IMR-90 (cell line): ENCODE results near the gene ACSL6. TPM values are rescaled to one million over a fixed set of nuclear protein-coding genes. Genes with fewer than 3 reads are reported as not detected.

ENCODE experiments used
- ATAC-seq: fragments of 200-7000 bp; cut with Tn5 transposase; 2 replicates; pipeline ENCODE4 v1.9.1; 2020; ENCODE audit warnings: low read depth, mild to moderate bottlenecking, moderate library complexity
- BruUV-seq: library from RNA; stranded (reverse); fragments of 400-500 nt; replicated peaks from 2 replicates; lab custom pipeline; 2021; lab: Mats Ljungman, UMichigan
- CTCF ChIA-PET: fragments of 300-600 bp; formaldehyde crosslinking; extraction: SDS; loops from one replicate; lab custom pipeline; 2021; ENCODE audit warnings: antibody characterized with exemption; lab: Yijun Ruan, JAX
- POLR2A ChIA-PET: fragments of 300-600 bp; sonication (Branson Sonifier 250); formaldehyde crosslinking; loops from one replicate; lab custom pipeline; 2022; ENCODE audit warnings: antibody characterized with exemption; ENCODE audit not compliant: unreplicated experiment; lab: Charles Lee
- DNase-seq: peaks from one replicate; pipeline ENCODE4 v3.0.0; 2013
- H2AFZ ChIP-seq: replicated peaks from 2 replicates; pipeline ENCODE3; 2013; ENCODE audit warnings: low read length, mild to moderate bottlenecking; ENCODE audit not compliant: poor library complexity
- H2AK5ac ChIP-seq: 2 replicates; pipeline ENCODE4 v1.6.1; 2013; ENCODE audit warnings: low read depth, low read length, inconsistent platforms
- H2AK9ac ChIP-seq: replicated peaks from 2 replicates; pipeline ENCODE3; 2013; ENCODE audit warnings: mild to moderate bottlenecking, low read depth, low read length, moderate library complexity; ENCODE audit not compliant: poor library complexity
- H2BK120ac ChIP-seq: 2 replicates; pipeline ENCODE4 v1.6.1; 2013; ENCODE audit warnings: low read depth, low read length, inconsistent platforms
- H2BK15ac ChIP-seq: 3 replicates; pipeline ENCODE4 v1.6.1; 2013; ENCODE audit warnings: low read depth, low read length, inconsistent platforms
- H2BK20ac ChIP-seq: 2 replicates; pipeline ENCODE4 v1.6.1; 2013; ENCODE audit warnings: low read depth, mild to moderate bottlenecking, inconsistent platforms, low read length, moderate library complexity
- H2BK5ac ChIP-seq: 2 replicates; pipeline ENCODE4 v1.6.1; 2013; ENCODE audit warnings: mild to moderate bottlenecking, low read depth, low read length, inconsistent platforms; ENCODE audit not compliant: poor library complexity, severe bottlenecking
- H3K14ac ChIP-seq: replicated peaks from 2 replicates; pipeline ENCODE4 v1.6.1; 2013; ENCODE audit warnings: low read depth, low read length, inconsistent platforms
- H3K18ac ChIP-seq: 2 replicates; pipeline ENCODE4 v1.6.1; 2013; ENCODE audit warnings: low read depth, low read length, control low read depth
- H3K23ac ChIP-seq: 2 replicates; pipeline ENCODE4 v1.6.1; 2013; ENCODE audit warnings: low read depth, low read length, inconsistent platforms
- H3K27ac ChIP-seq: 2 replicates; pipeline ENCODE4 v1.5.1; 2013; ENCODE audit warnings: mild to moderate bottlenecking, control low read depth, low read length; ENCODE audit not compliant: insufficient read depth
- H3K27me3 ChIP-seq: 2 replicates; pipeline ENCODE4 v1.6.1; 2013; ENCODE audit warnings: low read length; ENCODE audit not compliant: control insufficient read depth, insufficient read depth
- H3K36me3 ChIP-seq: 2 replicates; pipeline ENCODE4 v1.6.1; 2013; ENCODE audit warnings: low read length, mixed read lengths; ENCODE audit not compliant: control insufficient read depth, insufficient read depth
- H3K4ac ChIP-seq: 2 replicates; pipeline ENCODE4 v1.6.1; 2013; ENCODE audit warnings: low read depth, low read length, inconsistent platforms
- H3K4me1 ChIP-seq: 2 replicates; pipeline ENCODE4 v1.6.1; 2013; ENCODE audit warnings: low read length, mixed read lengths; ENCODE audit not compliant: control insufficient read depth, insufficient read depth
- H3K4me2 ChIP-seq: 2 replicates; pipeline ENCODE4 v1.6.1; 2013; ENCODE audit warnings: low read depth, mild to moderate bottlenecking, control low read depth, low read length, moderate library complexity
- H3K4me3 ChIP-seq: 2 replicates; pipeline ENCODE4 v1.5.1; 2013; ENCODE audit warnings: low read depth, mild to moderate bottlenecking, control low read depth, low read length, moderate library complexity; ENCODE audit not compliant: insufficient read depth
- H3K56ac ChIP-seq: 2 replicates; pipeline ENCODE4 v1.6.1; 2013; ENCODE audit warnings: low read length, inconsistent platforms; ENCODE audit not compliant: insufficient read depth; ENCODE audit errors: extremely low read depth
- H3K79me1 ChIP-seq, 2 experiments: 2 replicates each; pipeline ENCODE4 v1.6.1; 2013; ENCODE audit warnings: low read length in 2 of 2, inconsistent platforms in 1 of 2, low read depth in 1 of 2
- H3K9ac ChIP-seq: 2 replicates; pipeline ENCODE4 v1.6.1; 2013; ENCODE audit warnings: low read depth, low read length, control low read depth
- H3K9me1 ChIP-seq: 2 replicates; pipeline ENCODE4 v1.6.1; 2013; ENCODE audit warnings: low read length, inconsistent platforms; ENCODE audit not compliant: insufficient read depth
- H3K9me3 ChIP-seq: 2 replicates; pipeline ENCODE4 v1.6.1; 2013; ENCODE audit warnings: low read length; ENCODE audit not compliant: control insufficient read depth, insufficient read depth
- H4K20me1 ChIP-seq: 2 replicates; pipeline ENCODE4 v1.6.1; 2013; ENCODE audit warnings: low read length, inconsistent platforms; ENCODE audit not compliant: insufficient read depth
- H4K5ac ChIP-seq: 2 replicates; pipeline ENCODE4 v1.6.1; 2013; ENCODE audit warnings: mild to moderate bottlenecking, low read depth, low read length, control low read depth
- H4K8ac ChIP-seq, 2 experiments: 2 replicates each; pipeline ENCODE4 v1.6.1; 2013; ENCODE audit warnings: low read depth in 2 of 2, low read length in 2 of 2, control low read depth in 1 of 2, inconsistent platforms in 1 of 2
- H4K91ac ChIP-seq: 2 replicates; pipeline ENCODE4 v1.6.1; 2013; ENCODE audit warnings: low read depth, low read length, inconsistent platforms; ENCODE audit not compliant: insufficient read depth
- BHLHE40 ChIP-seq: fragments of 150-350 bp; IDR thresholded peaks from 2 replicates; pipeline ENCODE4 v1.6.1; 2016; ENCODE audit warnings: mild to moderate bottlenecking, low read depth, low read length
- CHD1 ChIP-seq: IDR thresholded peaks from 2 replicates; pipeline ENCODE4 v1.6.1; 2012; ENCODE audit warnings: low read depth, low read length, improper control_type of control experiment
- CTCF ChIP-seq: conservative IDR thresholded peaks from 2 replicates; pipeline ENCODE4 v1.5.1; 2012; ENCODE audit warnings: mild to moderate bottlenecking, low read depth, low read length, improper control_type of control experiment
- FOS ChIP-seq: fragments of 150-350 bp; IDR thresholded peaks from 2 replicates; pipeline ENCODE4 v1.6.1; 2016; ENCODE audit warnings: low read depth, low read length
- MAFK ChIP-seq: IDR thresholded peaks from 2 replicates; pipeline ENCODE4 v1.6.1; 2012; ENCODE audit warnings: low read depth, low read length, improper control_type of control experiment
- MAZ ChIP-seq: IDR thresholded peaks from 2 replicates; pipeline ENCODE4 v1.6.1; 2012; ENCODE audit warnings: low read depth, mild to moderate bottlenecking, low read length, improper control_type of control experiment, moderate library complexity, borderline replicate concordance
- POLR2A ChIP-seq: IDR thresholded peaks from 2 replicates; pipeline ENCODE4 v1.6.1; 2012; ENCODE audit warnings: mild to moderate bottlenecking, low read depth, low read length
- RAD21 ChIP-seq: IDR thresholded peaks from 2 replicates; pipeline ENCODE4 v1.6.1; 2012; ENCODE audit warnings: low read length, improper control_type of control experiment
- RCOR1 ChIP-seq: IDR thresholded peaks from 2 replicates; pipeline ENCODE4 v1.6.1; 2012; ENCODE audit warnings: mild to moderate bottlenecking, low read length, improper control_type of control experiment; ENCODE audit not compliant: insufficient replicate concordance
- SMC3 ChIP-seq: fragments of 150-350 bp; IDR thresholded peaks from 2 replicates; pipeline ENCODE4 v1.6.1; 2016; ENCODE audit warnings: low read depth, mild to moderate bottlenecking, antibody characterized with exemption, low read length, moderate library complexity
- USF2 ChIP-seq: fragments of 150-350 bp; IDR thresholded peaks from 2 replicates; pipeline ENCODE4 v1.6.1; 2017; ENCODE audit warnings: mild to moderate bottlenecking, antibody characterized with exemption, low read length, low read depth
- WGBS, 2 experiments: methylation state at CpG; one replicate each; pipeline versions ENCODE4 v1.1.5 to v1.1.7; 2013; ENCODE audit warnings: missing lambda C conversion rate in 2 of 2; ENCODE audit not compliant: insufficient read length in 1 of 2; ENCODE audit errors: extremely low coverage in 2 of 2; 5-methylcytosine and 5-hydroxymethylcytosine counted together
- dilution Hi-C: fragments of 300-500 bp; cut with HindIII; formaldehyde crosslinking; loops from one replicate; pipeline ENCODE4 v1.14.3; 2018; ENCODE audit warnings: low sequenced_read_pairs; ENCODE audit not compliant: unreplicated experiment
- in situ Hi-C: fragments of 300-500 bp; cut with MboI; formaldehyde crosslinking; loops from 3 replicates; pipeline ENCODE4 v1.14.3; 2019; ENCODE audit warnings: low sequenced_read_pairs, inconsistent platforms, mixed read lengths
- intact Hi-C: fragments of 100-400 bp; cut with micrococcal nuclease; formaldehyde crosslinking; loops from 2 replicates; pipeline ENCODE4 v1.10.0; 2022
- polyA plus RNA-seq, 3 experiments: library from polyadenylated mRNA; depleted of rRNA; stranded (reverse); fragments of >200 nt; gene quantifications; 2 replicates each; pipeline ENCODE4 v1.2.3, GENCODE V29; 2012; ENCODE audit warnings: low replicate concordance in 1 of 3
- total RNA-seq: library from RNA; depleted of rRNA; stranded (reverse); fragments of >200 nt; gene quantifications from 2 replicates; pipeline ENCODE4 v1.2.3, GENCODE V29; 2012

ACSL6 gene
- total and polyA plus RNA-seq, 2 of the 4 experiments (the other 2 are of a cell fraction): not detected

GRCh38 chr5:132027027-132027426, 15.6 kb upstream of the ACSL6 start:
- intact Hi-C loops: no loop called here
- H2AFZ ChIP-seq: no peak overlapping the region
- BruUV-seq: no TSS peak

More at GRCh38 chr5:132027027-132027426, 15.6 kb upstream of the ACSL6 start:
- CTCF ChIA-PET: no interaction called here
- Histone ChIP-seq H3K18ac (no peak overlapping the region), H2BK15ac (no peak overlapping the region), H4K8ac (no peak overlapping the region), H2BK20ac (no peak overlapping the region), H3K9me1 (no peaks in the 10 kb centered on the region), H3K79me1 (no peaks in the 10 kb centered on the region), H3K27ac (no peak overlapping the region), H3K14ac (no peak overlapping the region), H3K9me3 (no peaks in the 10 kb centered on the region), H4K5ac (no peak overlapping the region), H4K20me1 (no peaks in the 10 kb centered on the region), H3K4me2 (no peak overlapping the region), H3K36me3 (no peaks in the 10 kb centered on the region), H3K9ac (no peak overlapping the region), H4K91ac (no peak overlapping the region), H2AK9ac (no peak overlapping the region), H3K23ac (no peak overlapping the region), H3K56ac (no peak overlapping the region), H2BK120ac (no peak overlapping the region), H2AK5ac (no peak overlapping the region), H3K4me3 (no peak overlapping the region), H3K27me3 (peaks cover 11% of the 10 kb centered on the region), H3K4ac (no peak overlapping the region), H3K4me1 (no peaks in the 10 kb centered on the region), H2BK5ac (no peak overlapping the region)
- POLR2A ChIA-PET: no interaction called here
- in situ Hi-C loops: no loop called here
- no peak for ATAC-seq
- dilution Hi-C loops: no loop called here
- TF ChIP-seq RAD21: no peak
- no peak for TF ChIP-seq MAFK
- TF ChIP-seq CHD1: no peak
- no peak for TF ChIP-seq CTCF
- no peak for TF ChIP-seq USF2
- TF ChIP-seq RCOR1: no peak
- no peak for TF ChIP-seq SMC3
- no peak for TF ChIP-seq BHLHE40
- no peak for TF ChIP-seq MAZ
- no peak for TF ChIP-seq FOS
- no peak for TF ChIP-seq POLR2A
- WGBS, 2 experiments: 50% methylated on average over 2 of the region's 2 CpGs; no CpG with 5 or more reads in 1 of the 2 experiments
- DNase-seq: no peak
